ENCODE measurements around the gene MAGI2.
A peak's percentile ranks its signal among the peaks of the same experiment; 100 is the strongest.
"Not testable (repeated sequence)": the region's sequence is repeated elsewhere in the genome, so short reads cannot be mapped to it uniquely, and the experiment has no call there.

MAGI2 gene

GRCh38 chr7:78007231-78007630, 1446.2 kb downstream of the MAGI2 start:
- no peak for DNase-seq

GRCh38 chr7:78006063-78006755, 1447.3 kb downstream of the MAGI2 start:
- no peak for DNase-seq

- DNase-seq, result no peak
These were observed 1450.8 kb downstream of the MAGI2 start for GRCh38 chr7:78002715-78003114.

- DNase-seq, result peak; percentile 59
These were observed 1451.4 kb downstream of the MAGI2 start for GRCh38 chr7:78002021-78002420.

- DNase-seq, result not testable (repeated sequence)
These were observed 1454.3 kb downstream of the MAGI2 start for GRCh38 chr7:77999168-77999567.

- no peak for DNase-seq
These were observed 1457.8 kb downstream of the MAGI2 start for GRCh38 chr7:77995717-77996116.

- DNase-seq, result no peak
These were observed 1459.6 kb downstream of the MAGI2 start for GRCh38 chr7:77993838-77994237.

GRCh38 chr7:77991656-77992055, 1461.8 kb downstream of the MAGI2 start:
- DNase-seq, result no peak

GRCh38 chr7:77989981-77990566, 1463.4 kb downstream of the MAGI2 start:
- no peak for DNase-seq

- no peak for DNase-seq
These were observed 1467.5 kb downstream of the MAGI2 start for GRCh38 chr7:77985974-77986339.

GRCh38 chr7:77985232-77985973, 1468.1 kb downstream of the MAGI2 start:
- DNase-seq, result no peak

- no peak for DNase-seq
These were observed 1469.5 kb downstream of the MAGI2 start for GRCh38 chr7:77983973-77984372.

GRCh38 chr7:77982926-77983550, 1470.4 kb downstream of the MAGI2 start:
- DNase-seq, result no peak

GRCh38 chr7:77980087-77980713, 1473.3 kb downstream of the MAGI2 start:
- DNase-seq, result no peak

GRCh38 chr7:77979219-77979618, 1474.2 kb downstream of the MAGI2 start:
- DNase-seq, result no peak

- no peak for DNase-seq
These were observed 1477.6 kb downstream of the MAGI2 start for GRCh38 chr7:77975672-77976480.

- no peak for DNase-seq
These were observed 1481.7 kb downstream of the MAGI2 start for GRCh38 chr7:77971726-77972125.

GRCh38 chr7:77967429-77967828, 1486.0 kb downstream of the MAGI2 start:
- DNase-seq, result no peak

Measured in eye (tissue), 1 donor.